Brain pericyte (primary cell): ENCODE results near the gene TACSTD2.
"Not testable (repeated sequence)": the region's sequence is repeated elsewhere in the genome, so short reads cannot be mapped to it uniquely, and the experiment has no call there.

ENCODE experiments used
- DNase-seq: peaks from one replicate; pipeline ENCODE4 v3.0.0-alpha.2; 2012; ENCODE audit warnings: low read depth, low spot score

The TACSTD2 gene, protein sequence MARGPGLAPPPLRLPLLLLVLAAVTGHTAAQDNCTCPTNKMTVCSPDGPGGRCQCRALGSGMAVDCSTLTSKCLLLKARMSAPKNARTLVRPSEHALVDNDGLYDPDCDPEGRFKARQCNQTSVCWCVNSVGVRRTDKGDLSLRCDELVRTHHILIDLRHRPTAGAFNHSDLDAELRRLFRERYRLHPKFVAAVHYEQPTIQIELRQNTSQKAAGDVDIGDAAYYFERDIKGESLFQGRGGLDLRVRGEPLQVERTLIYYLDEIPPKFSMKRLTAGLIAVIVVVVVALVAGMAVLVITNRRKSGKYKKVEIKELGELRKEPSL

GRCh38 chr1:58576727-58577653, at the start of gene TACSTD2:
Gene TACSTD2 (minus strand): TSS chr1:58577252. CDS start chr1:58577156, 96 bp downstream.
- no peak for DNase-seq

- DNase-seq, result no peak
Measured at GRCh38 chr1:58626293-58626692, 49.2 kb upstream of the TACSTD2 start.

DNA sequence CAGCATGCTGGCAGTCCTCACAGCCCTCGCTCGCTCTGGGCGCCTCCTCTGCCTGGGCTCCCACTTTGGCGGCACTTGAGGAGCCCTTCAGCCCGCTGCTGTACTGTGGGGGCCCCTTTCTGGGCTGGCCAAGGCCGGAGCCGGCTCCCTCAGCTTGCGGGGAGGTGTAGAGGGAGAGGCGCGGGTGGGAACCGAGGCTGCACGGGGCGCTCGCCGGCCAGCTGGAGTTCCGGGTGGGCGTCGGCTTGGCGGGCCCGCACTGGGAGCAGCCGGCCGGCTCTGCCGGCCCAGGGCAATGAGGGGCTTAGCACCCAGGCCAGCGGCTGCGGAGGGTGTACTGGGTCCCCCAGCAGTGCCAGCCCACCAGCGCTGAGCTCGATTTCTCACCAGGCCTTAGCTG, 46.2 kb upstream of the TACSTD2 start:
- not testable (repeated sequence) for DNase-seq

GRCh38 chr1:58622571-58622970, 45.5 kb upstream of the TACSTD2 start:
- DNase-seq, result no peak

DNA sequence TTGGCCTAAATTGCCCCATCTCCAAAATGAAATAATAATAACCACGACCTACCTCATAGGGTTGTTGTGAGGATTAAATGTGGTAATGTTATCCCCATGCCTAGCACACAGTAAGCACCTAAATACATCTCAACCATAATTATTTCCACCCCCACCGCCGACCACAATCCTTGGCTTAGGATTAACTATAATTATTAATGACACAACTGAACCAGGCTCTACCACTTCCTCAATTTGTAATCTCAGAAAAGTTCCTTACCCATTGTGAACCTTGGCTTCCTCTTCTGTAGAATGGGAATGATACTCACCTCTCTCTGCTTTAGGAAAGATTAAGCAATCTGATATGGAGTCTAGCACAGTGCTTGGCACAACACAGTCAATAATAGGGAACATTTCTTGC, 44.3 kb upstream of the TACSTD2 start:
- no peak for DNase-seq

DNA sequence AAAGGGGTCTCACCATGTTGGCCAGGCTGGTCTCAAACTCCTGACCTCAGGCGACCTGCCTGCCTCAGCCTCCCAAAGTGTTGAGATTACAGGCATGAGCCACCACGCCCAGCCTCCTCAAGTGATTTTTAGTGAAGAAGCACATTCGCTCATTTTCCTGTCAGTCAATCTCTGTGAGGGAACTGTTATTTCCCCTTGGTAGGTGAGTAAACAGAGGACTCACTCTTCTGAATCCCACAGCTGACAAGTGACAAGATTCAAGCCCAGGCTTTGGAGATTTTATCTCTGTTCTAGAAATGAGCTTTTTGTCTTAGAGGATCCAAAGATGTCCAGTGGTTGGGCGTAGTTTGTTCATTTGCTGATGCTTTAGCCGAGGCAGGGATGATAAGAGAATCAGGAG, 43.9 kb upstream of the TACSTD2 start:
- no peak for DNase-seq

- DNase-seq, result no peak
Measured at GRCh38 chr1:58620259-58620658, 43.2 kb upstream of the TACSTD2 start.

- DNase-seq, result no peak
Measured at GRCh38 chr1:58619286-58620054, 42.4 kb upstream of the TACSTD2 start.

DNA sequence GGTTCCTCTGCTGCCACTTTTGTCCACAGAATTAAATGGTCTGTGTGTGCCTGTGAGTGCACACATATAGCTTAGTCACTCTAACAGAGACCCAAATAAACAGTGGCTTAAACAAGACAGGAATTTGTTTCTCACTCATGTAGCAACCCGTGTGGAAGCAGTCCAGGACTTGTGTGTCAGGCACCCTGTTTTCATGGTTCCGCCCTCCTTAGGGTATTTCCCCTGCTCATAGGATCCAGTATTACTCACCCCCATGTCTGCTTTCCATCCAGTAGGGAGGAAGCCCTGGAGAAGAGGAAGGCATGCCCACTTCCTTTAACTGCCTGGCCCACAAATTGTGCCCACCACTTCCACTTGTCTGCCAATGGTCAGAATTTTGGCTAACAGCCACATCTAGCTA, 41.3 kb upstream of the TACSTD2 start:
- DNase-seq, result no peak

DNA sequence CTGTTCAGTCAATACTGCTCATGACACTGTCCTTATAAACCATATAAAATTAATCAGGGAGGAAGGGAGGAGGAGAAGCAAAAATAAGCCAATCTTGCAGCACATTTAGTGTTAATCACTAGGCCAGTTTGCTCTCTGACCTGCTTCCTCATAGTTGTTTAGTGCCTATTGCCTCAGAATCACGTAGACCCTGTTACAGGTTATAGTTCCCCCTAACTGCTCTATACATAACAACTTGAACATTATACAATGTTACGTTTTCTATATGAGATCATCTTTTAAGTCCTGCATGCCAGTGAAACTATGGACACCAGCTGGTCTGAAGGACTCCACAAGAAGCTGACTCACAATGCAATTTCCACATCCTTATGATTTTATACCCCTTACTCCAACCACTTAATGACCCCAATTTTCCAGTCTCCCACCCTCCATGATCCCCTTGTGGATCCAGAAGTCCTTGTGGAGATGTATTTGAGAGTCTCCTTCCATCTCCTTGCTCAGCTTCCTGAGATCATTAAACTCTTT, 34.9 kb upstream of the TACSTD2 start:
- no peak for DNase-seq

GRCh38 chr1:58608945-58609344, 31.9 kb upstream of the TACSTD2 start:
- no peak for DNase-seq

GRCh38 chr1:58608297-58608696, 31.2 kb upstream of the TACSTD2 start:
- no peak for DNase-seq

GRCh38 chr1:58607391-58607790, 30.3 kb upstream of the TACSTD2 start:
- no peak for DNase-seq

DNA sequence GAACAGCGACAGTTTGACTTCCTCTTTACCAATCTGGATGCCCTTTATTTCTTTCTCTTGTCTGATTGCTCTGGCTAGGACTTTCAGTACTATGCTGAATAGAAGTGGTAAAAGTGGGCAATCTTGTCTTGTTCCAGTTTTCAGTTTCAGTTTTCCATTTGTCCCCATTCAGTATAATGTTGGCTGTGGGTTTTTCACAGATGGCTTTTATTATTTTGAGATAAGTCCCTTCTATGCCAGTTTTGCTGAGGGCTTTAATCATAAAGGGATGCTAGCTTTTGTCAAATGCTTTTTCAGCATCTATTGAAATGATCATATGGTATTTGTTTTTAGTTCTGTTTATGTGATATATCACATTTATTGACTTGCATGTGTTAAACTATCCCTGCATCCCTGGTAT, 24.9 kb upstream of the TACSTD2 start:
- not testable (repeated sequence) for DNase-seq

- no peak for DNase-seq
Measured at GRCh38 chr1:58597996-58598395, 20.9 kb upstream of the TACSTD2 start.

GRCh38 chr1:58597076-58597475, 20.0 kb upstream of the TACSTD2 start:
- no peak for DNase-seq

- DNase-seq, result no peak
Measured at GRCh38 chr1:58596631-58597052, 19.6 kb upstream of the TACSTD2 start.

DNA sequence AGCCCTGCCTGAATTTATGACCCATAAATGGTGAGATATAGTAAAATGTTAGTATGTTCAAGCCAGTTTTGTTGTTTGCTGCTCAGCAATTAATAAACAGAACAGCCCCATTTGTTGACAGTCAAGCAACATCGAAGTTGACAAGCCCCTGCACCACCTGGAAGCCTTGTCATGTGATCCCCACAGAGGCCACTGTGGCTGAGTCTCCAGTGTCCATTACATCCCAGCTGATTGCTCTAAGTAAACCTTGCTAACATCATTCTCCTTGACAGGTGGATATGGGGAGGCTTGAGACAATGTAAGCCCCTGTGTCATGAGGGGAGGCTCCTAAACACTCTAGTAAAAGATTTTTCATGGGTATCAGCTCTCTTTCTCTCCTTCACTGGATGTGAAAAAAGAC, 17.5 kb upstream of the TACSTD2 start:
- no peak for DNase-seq

DNA sequence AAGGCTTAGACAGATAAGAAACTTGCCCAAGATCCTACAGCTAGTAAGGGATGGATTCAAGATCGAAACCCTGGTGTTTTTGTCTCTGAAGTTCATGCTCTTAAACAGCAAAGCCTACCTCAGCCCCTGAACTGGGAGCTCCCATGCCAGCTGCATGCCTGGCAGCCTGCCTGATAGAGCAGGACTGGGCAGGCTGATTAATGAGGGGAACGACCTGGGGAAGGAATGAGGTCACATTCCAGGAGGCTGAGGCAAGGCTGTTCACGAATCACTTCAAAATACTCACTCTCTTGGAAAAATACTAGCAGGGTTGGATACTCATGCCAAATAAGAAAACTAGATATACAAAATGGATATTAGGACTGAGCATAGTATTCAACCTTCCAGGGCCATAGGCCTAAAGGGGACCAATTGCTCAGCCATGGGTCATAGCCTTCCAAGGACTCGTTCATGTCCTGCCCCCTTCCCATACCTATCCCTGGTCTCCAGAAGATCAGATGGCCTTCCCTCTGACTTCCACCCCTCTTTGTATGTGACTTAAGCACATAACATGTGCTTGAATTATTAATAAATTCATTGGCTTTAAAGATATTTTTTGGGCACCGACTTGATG, 15.6 kb upstream of the TACSTD2 start:
- no peak for DNase-seq

DNA sequence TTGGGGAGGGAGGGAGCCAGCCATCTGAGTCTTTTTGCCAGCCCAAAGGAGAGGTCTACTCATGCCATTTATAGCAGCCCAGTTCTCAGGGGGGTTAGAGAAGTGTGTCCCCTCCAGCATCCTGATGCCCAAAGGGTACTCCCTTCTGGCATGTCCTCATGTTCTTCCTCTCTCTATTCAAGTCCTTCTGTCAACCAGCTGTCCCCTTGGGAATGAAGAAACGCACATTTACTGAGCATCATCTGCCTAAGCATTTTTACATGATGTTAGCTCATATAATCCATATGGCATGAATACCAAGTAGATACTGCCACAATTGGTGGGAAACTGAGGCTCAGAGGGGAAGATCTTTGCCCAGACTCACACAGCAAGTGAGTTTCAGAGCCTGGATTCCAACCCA, 14.8 kb upstream of the TACSTD2 start:
- no peak for DNase-seq

DNA sequence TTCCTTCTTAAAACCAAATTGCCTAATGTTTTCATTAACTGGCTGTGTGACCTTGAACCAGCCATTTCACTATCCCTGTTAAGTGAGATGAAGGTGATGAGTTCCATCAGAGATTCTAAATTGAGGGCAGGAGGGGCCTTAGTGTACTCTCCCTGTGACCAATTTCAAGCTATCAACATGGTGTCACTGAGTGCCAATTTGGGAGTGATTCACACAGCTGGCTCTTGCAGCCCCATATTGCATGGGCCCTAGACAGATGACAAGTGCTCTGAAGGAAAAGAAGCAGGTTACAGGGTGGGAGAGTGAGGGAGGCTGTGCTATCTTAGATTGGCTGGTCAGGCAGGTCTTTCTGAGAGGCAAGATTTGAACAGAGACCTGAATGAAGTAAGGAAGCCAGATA, 13.0 kb upstream of the TACSTD2 start:
- DNase-seq, result no peak
